ENCODE data around the gene RPL31.

The RPL31 gene

GRCh38 chr2:101001691-101002561 lies at the start of gene RPL31:
TSS of gene RPL31 (plus strand) at chr2:101002289. CDS start at chr2:101002702, 413 bp downstream.
- peak; percentile 98 for DNase-seq

GRCh38 chr2:100952512-100952911 lies 49.6 kb upstream of the RPL31 start:
- DNase-seq, result no peak

GRCh38 chr2:100953406-100954043 lies 48.6 kb upstream of the RPL31 start:
- no peak for DNase-seq

- DNase-seq, result no peak
These were observed 48.1 kb upstream of the RPL31 start for GRCh38 chr2:100954044-100954420.

- no peak for DNase-seq
These were observed 46.9 kb upstream of the RPL31 start for GRCh38 chr2:100955226-100955625.

GRCh38 chr2:100956081-100956480 lies 46.0 kb upstream of the RPL31 start:
- DNase-seq, result no peak

- no peak for DNase-seq
These were observed 44.0 kb upstream of the RPL31 start for GRCh38 chr2:100957996-100958653.

- no peak for DNase-seq
These were observed 42.7 kb upstream of the RPL31 start for GRCh38 chr2:100959225-100959880.

GRCh38 chr2:100960688-100961087 lies 41.4 kb upstream of the RPL31 start:
- no peak for DNase-seq

- no peak for DNase-seq
These were observed 39.6 kb upstream of the RPL31 start for GRCh38 chr2:100962366-100963025.

- no peak for DNase-seq
These were observed 39.1 kb upstream of the RPL31 start for GRCh38 chr2:100963026-100963375.

GRCh38 chr2:100964222-100964621 lies 37.9 kb upstream of the RPL31 start:
- no peak for DNase-seq

GRCh38 chr2:100964681-100965169 lies 37.4 kb upstream of the RPL31 start:
- DNase-seq, result no peak

- no peak for DNase-seq
These were observed 36.5 kb upstream of the RPL31 start for GRCh38 chr2:100965596-100965995.

- DNase-seq, result no peak
These were observed 34.4 kb upstream of the RPL31 start for GRCh38 chr2:100967716-100968115.

- DNase-seq, result no peak
These were observed 33.6 kb upstream of the RPL31 start for GRCh38 chr2:100968146-100969145.

- no peak for DNase-seq
These were observed 32.1 kb upstream of the RPL31 start for GRCh38 chr2:100969998-100970397.

GRCh38 chr2:100971221-100971620 lies 30.9 kb upstream of the RPL31 start:
- DNase-seq, result no peak

- DNase-seq, result no peak
These were observed 29.6 kb upstream of the RPL31 start for GRCh38 chr2:100972452-100972851.

- DNase-seq, result no peak
These were observed 27.2 kb upstream of the RPL31 start for GRCh38 chr2:100974712-100975520.

- DNase-seq, result no peak
These were observed 26.6 kb upstream of the RPL31 start for GRCh38 chr2:100975521-100975785.
